ENCODE data around the gene MLPH.

Gene MLPH

DNA sequence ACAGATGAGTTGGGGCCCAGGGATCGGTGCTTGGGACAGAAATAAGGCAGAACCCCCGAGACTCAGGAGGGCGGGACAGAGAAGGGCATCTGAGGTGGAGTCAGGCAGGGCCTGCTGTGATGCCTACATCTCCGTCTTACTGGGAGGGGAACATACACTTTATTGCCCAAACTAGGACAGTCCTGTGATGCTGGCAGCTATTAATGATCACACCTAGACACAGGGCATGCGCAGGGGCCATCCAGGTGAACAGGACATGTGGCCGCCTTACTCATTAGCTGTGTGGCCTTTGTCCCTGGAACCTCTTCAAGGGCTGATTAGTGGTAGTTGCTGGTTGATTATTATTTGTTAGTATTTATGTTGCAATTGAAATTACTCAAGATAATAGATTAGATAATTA, 33.2 kb downstream of the MLPH start:
- DNase-seq (ENCODE audit: low read depth, low spot score) = no peak

DNA sequence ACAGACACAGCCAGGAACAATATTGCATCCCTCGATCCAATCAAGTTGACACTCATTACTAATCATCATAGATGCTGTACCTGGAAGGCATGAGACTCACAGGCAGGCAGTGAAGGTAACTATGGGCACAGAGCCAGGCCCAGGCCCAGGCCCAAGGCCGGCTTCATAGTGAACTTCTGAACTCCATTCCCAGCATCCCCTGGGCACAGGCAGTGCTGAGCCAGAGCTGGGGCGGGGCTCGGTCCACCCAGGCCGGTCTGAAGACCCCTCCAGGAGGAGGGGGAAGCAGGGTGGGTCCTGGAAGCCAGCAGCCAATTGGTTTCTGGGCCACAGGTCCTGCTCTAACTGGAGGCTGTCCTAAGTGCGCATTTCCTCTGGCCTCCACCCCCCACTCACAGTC, 37.6 kb downstream of the MLPH start:
- DNase-seq (ENCODE audit: low read depth, low spot score) = no peak

DNA sequence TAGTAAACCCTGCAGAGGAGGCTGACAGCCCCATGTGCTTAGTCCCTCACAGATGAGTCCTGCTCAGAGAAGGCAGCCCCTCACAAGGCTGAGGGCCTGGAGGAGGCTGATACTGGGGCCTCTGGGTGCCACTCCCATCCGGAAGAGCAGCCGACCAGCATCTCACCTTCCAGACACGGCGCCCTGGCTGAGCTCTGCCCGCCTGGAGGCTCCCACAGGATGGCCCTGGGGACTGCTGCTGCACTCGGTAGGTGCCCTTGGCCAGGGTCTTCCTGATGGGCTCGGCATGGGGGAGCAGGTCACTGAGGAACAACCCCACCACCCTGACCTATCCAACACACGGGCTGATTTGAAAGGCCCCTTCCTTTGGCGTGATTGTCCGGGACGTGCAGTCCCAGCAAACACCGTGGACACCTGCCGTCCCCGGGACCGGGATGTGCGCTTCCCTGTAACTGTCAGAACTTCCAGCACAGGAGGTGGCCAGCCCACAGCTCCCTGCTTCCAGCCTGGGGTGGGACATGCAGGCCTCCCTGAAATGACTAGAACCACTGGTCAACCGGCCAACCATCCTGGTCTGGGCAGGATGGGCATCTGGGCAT, 38.6 kb downstream of the MLPH start:
- no peak for DNase-seq (ENCODE audit: low read depth, low spot score)

DNA sequence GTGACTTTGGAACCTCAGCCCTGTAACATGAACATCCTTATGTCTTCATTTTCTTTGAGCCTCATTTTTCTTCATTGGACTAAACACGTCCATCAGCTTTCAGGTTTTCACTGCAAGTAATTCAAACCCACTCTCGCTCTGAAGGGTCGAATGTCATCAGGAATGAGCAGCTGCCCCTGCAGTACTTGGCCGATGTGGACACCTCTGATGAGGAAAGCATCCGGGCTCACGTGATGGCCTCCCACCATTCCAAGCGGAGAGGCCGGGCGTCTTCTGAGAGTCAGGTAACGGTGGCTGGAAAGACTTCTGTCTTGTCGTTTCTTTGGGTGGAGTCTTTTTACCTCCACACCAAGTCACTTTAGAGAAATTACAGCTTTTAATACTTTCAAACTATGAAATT, 40.2 kb downstream of the MLPH start:
- no peak for DNase-seq (ENCODE audit: low read depth, low spot score)

DNA sequence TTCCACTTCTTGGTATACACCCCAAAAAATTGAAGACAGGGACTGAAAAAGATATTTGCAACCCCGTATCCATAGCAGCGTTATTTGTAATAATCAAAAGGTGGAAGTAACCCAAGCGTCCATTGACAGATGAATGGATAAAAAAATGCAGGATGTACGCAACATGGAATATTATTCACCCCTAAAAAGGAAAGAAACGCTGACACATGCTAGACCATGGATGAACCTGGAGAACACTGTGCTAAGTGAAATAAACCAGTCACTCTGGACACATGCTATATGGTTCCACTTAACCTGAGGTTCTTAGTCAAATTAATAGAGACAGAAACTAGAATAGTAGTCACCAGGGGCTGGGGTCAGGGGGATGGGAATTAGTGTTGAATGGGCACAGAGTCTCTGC, 40.7 kb downstream of the MLPH start:
- no peak for DNase-seq (ENCODE audit: low read depth, low spot score)

DNA sequence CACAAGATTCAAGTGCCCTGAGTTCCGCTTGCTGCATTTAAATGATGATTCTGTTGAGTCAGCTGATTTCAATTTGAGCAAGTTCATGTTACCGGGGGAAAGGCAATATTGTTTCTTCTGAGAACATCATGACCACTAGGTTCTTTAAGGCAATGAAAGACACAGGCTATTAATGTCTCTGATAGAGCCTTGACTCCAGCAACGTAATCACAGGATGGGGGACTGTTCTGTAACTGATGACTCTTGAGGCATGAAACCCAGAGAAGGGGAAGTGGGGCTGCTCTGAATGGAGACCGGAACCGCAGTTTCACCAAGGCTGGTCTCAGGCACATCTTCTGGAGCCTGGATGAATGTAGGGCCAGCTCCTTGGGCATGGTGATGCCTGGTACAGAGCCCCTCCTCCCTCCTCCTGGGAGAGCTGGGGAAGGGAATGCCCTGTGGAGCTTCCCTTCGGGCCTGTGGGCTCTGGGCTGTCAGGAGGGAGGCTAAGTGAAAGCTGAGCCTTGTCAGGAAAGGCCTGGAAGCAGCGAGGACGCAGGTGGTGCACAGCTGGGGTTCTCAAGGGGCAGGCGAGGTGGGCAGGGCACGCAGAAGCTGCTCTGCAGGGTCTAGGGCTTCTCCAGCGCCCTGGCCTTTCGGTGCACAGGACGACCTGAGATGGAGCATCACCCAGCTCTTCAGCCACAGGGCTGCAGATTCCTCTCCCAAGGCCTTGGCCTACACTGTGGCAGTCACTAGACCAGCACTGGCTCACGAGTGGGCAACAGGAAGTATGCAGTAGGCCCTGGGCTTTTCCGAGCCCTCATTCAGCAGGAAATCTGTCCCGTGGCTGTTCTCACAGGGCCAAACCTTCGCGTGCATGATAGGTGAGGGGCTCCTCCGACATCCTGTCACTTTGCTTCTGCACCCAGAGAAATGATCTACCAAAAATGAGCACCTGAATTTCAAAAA, 42.7 kb downstream of the MLPH start:
- no peak for DNase-seq (ENCODE audit: low read depth, low spot score)

DNA sequence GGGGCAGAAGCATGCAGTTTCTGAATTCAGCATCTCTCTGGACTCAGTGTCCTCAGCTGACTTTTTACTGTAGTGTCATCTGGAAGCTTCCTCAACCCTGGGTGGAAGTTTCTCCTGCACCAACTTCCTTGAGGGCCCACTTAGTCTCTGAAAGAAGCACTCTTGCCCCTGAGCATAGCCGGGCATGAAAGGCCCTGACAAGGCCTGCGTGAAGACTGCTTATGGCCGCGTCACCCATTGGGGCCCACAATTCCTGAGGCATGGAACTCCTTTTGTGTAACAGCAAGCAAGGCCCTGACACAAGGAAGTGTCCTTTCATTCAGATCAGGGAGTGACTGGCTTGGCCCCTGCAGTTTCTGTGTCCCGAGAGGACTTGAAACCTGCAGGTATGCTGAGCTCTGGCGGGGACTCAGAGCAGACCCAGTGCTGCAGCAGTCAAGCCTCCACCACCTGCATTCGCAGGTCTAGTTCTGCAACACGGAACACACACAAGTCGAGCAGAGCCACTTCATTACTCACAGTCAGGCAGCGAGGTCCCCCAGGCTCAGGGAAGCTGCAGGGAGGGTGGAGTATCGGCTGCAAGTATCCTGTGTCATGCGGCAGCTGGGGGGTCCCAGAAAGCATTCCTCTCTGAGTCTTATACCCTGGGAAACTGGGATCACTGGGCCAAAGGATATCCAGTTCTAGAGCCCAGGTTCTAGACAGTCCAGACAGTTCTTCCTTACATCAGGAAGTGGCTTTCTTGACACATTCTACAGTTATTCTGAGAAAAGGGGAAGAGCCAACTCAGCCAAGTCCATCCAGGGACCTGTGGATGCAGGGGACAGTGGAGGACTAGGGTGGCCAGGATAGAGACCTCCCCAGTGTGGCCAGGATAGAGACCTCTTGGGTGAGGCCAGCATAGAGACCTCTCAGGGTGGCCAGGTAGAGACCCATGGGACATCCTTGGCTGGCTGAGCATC, 43.7 kb downstream of the MLPH start:
- DNase-seq (ENCODE audit: low read depth, low spot score) = no peak

DNA sequence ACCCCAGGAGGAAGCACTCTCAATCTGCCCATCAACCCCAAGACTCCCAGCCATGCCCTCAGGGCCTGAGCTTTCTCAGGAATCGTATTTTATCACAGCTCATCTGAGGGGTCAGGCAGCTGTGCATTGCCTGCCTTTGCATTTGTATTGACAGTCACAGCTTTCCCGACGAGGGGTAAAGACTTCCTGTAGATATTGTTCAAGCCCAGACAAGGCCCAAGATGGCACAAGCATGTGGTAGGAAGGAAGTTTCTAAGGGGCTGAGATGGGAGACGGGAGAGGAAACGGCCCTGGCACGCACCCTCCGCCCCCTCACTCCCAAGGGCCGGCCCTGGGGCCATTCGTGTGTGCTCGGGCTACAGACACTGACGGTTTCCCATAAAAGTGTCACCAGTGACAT, 45.1 kb downstream of the MLPH start:
- DNase-seq (ENCODE audit: low read depth, low spot score) = no peak

DNA sequence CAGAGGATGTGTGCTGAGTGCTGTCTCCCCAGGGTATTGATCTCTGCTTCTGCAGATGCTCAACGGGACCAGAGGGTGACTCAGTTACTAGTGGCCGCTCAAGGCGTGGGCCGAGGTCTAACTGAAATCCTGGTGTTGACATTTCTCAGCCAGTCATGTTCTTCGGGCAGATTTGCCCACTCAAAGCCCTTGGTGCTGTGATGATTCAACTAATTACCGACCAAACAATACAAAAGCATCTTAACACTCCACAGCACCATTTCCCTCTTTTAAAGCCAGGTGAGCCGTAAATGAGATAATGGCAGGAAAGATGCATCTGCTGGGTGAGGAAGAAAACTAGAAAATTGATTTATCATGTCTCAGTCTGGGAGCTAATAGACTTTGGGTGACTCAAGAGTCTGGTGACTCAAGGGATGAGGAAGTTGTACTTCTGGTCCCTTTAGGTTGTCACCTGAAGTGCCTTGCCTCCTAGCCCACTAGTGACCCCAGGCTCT, 46.7 kb downstream of the MLPH start:
- no peak for DNase-seq (ENCODE audit: low read depth, low spot score)

DNA sequence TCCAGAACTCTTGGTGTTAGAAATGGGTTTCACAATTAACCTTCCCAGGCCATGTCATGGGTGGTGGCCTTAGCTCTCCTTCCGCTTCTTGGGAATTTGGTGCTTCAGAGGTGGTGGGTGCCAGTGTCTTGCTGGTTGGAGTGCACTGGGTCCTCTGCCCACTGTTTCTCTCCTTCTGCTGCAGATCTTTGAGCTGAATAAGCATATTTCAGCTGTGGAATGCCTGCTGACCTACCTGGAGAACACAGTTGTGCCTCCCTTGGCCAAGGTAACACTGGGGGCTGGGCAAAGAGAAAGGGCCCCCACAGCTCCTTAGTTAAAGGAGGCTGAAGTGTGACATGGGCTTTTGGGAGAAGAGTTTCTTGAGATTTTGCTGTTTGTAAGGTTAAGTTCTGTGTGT, 47.3 kb downstream of the MLPH start:
- no peak for DNase-seq (ENCODE audit: low read depth, low spot score)

DNA sequence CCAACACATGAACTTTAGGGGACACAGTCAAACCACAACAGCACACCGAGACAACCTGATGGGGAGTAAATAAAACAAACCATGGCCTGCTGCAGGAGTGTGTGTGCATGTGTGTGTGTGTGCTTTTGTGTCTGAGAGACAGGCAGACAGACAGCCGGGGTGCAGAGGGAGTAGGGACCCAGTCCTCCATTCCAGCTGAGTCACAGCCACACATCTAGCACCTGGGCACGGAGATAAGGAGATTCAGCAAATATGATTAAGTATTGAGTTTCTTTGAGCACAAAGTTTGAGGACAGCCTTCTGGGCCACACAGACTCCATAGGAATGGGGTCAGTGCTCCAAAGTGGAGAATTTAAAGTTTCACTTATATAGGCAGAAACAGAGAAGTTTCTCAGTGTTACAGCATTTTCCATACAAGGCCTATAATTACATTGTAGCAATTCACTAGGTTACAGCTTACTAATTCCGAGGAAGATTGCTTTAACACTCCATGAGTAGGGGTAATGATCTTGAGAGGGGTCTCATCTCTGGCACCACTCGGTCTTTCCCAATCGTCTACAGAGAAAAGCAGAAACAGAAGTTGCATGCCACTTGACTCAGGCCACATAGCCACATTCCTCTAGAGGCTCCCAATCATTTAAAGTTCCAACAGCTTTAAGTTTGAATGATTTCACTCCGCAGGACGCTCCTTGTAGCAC, 48.5 kb downstream of the MLPH start:
- no peak for DNase-seq (ENCODE audit: low read depth, low spot score)

DNA sequence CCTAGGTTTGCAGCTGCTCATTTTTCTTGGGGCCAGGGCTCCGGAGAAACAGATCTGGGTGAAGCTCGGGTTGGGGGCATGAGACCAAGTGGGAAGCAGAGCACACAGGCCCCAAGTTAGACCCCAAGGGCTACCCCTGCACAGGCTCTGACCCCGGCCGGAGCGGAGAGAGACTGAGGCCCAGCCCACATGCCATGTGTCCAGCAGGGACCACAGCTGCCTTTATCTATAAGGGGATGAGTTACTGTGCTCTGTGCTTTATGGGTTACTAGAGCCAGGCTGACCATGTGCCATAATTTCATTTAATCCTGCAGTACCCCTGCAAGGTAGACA, 49.0 kb downstream of the MLPH start:
- DNase-seq (ENCODE audit: low read depth, low spot score) = no peak

DNA sequence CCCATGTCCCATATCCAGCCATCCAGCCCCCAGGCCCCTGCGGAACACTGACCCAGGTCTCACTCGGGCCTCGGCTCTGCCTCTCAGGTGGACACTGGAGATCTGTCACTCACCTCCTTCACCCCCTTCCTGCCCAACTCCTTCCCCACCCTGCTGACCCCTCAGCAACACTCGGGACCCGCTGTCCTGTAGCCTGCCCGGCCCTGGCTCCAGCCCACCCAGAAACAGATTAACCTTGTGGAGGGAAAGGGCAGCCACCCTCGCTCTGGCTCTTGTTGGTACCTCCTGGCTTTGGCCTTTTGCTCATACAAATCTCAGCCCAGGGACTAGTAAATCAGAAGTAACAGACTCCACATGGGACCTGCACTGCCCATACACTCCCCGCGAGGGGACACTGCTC, 49.6 kb downstream of the MLPH start:
- no peak for DNase-seq (ENCODE audit: low read depth, low spot score)

DNA sequence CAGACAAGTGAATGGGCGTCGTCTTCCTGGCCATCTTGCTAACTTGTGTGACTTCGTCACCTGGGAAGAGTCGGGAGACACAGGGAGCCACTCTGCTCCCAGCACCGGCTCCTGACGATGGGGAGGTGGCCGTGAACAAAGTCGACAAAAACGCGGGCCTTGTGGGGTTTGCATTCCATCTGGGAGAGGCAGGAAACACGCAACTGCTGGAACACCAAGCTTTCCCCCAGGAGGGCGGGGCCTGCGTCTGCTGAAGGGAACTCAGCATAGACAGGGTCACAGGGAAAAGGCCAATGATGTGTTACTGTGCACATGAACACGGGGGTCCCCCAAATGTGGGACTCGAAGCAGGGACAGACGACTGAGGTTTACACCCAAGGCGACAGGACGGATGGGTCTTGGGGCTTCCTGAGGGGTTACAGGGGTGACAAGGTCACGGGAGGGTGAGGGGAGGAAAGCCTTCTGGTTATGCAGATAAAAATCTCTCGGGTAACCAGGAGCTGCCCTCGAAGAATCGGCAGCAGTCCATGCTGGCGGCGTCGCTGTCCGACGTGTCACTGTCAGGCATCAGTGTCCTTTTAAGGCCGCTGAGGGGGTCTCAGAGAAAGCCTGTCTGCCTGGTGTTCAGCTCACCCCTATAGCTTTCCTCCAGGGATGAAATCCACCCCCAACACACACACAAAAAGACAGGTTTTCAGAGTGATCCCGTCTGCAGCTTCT, 51.1 kb downstream of the MLPH start:
- DNase-seq (ENCODE audit: low read depth, low spot score) = no peak

DNA sequence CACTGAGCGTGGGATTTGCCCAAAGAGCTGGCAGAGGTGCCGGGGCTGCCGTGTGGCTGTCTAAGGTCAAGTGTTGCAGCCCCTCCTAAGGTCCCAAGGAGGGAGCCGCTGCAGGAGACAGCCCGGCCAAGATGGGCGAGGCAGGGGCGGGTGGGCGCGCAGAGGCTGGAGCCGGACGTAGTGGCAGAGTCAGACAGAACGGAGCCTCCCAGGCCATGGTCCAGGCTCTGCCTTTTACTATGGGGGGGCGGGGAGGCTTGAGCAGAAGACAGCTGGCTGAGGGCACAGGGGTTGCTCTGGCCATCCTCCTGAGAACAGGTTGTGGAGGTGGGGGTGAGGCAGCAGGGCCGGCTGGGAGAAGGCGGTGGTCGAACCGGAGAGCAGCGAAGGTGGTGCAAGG, 51.9 kb downstream of the MLPH start:
- DNase-seq (ENCODE audit: low read depth, low spot score) = no peak

DNA sequence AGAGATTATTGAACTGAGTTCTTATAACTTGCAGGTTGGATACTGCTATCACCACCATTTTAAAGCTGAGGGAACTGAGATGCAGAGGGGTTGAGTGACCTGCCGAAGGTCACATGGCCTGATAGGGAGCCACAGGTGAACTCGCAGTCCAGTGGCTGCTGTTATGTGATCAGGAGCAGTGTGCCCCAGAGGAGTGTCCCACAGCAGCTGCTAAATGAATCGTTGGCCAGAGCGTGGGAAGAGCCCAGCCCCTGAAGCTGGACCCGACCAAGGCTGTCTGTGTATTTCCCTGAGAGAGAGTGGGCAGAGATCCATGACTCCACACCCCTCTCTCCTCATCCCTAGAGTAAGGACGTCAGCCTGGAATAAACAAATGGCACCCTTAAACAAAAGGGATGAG, 52.6 kb downstream of the MLPH start:
- no peak for DNase-seq (ENCODE audit: low read depth, low spot score)

DNA sequence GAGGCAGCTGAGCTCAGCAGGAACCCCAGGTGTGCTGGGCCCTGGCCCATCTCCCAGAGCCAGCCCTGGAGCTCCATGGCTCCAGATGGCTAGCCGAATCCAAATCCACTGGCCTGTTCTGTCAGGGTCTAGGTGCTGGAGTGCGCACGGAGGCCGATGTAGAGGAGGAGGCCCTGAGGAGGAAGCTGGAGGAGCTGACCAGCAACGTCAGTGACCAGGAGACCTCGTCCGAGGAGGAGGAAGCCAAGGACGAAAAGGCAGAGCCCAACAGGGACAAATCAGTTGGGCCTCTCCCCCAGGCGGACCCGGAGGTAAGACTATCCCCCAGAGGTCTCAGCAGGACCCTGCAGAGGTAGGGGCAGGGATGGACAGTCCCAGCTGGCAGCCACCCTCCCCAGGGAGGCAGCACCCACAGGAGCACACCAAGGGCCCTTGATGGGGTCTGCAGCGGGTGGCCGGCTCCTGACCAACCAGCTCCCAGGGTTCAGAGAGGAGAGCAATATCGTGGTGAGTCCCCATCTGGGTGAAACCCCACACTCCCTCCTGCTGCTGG, 53.2 kb downstream of the MLPH start:
- DNase-seq (ENCODE audit: low read depth, low spot score) = no peak

DNA sequence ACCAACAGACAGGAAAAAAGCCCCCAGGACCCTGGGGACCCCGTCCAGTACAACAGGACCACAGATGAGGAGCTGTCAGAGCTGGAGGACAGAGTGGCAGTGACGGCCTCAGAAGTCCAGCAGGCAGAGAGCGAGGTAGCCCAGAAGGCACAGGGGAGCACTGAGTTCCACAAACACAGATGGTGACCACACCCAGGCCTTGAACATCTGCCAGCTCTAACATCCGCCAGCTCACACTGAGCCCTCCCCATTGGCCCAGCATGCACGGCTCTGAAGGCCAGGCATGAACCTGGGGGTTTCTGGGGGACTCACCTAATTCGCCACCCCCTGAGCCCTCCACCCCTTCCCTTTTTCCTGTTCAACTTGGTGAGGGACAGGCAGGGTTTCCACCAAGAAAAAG, 53.8 kb downstream of the MLPH start:
- no peak for DNase-seq (ENCODE audit: low read depth, low spot score)

DNA sequence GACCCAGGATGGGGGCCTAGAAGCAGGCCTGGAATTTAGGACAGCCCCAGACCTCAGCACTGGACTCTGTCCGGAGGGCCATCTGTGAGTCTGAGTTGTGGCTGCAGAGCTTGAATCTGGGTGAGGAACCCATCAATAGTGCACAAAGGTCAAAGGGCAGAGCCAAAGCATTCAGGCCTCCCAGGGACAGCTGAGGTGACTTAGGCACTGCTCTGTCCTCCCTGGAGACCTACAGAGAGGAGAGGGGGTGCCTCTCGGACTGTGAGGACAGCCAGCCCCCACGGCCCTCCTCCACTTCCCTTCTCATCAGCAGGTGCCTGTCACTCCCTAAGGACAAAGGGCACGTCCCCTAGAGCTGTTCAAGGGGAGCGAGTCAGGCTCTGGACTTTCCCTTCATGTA, 54.2 kb downstream of the MLPH start:
- DNase-seq (ENCODE audit: low read depth, low spot score) = no peak

DNA sequence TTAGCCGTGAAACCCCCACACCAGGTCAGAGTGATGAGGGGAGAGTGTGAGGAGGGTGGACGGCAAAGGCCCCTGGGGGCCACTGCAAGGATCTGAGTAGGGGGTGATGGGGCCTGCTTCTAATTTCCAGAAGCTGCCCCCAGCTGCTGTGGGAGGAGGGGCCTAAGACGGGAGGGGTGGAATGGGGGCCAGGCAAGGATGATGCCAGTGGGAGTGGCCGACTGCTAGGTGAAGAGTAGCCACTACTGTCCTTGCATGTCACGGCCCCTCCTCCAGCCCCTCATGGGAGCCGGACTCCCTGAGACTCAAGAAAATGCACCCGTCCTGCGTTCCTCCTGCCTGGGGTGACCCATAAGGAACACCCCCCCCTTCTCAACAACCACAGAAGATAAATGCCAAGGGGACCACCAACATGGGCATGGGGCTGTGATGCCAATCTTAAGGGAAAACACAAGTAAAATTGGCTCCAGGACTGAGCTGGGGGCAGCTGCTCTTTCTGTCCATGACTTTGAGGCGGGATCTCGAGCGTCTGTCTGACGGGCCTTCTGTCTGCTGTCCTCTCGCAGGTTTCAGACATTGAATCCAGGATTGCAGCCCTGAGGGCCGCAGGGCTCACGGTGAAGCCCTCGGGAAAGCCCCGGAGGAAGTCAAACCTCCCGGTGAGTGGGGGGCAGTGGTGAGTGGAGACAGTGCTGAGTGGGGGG, 55.1 kb downstream of the MLPH start:
- no peak for DNase-seq (ENCODE audit: low read depth, low spot score)
